Neural progenitor cell (in vitro differentiated cells): ENCODE results near the gene PRUNE2.

Source experiments
- CTCF ChIP-seq: fragments of 200-600 bp; sonication (generic); IDR thresholded peaks from 2 replicates; pipeline ENCODE4 v1.5.1; 2017; ENCODE audit warnings: antibody characterized with exemption, mild to moderate bottlenecking
- EZH2phosphoT487 ChIP-seq: fragments of 200-600 bp; sonication (generic); IDR thresholded peaks from 2 replicates; pipeline ENCODE4 v1.6.1; 2017; ENCODE audit warnings: antibody characterized with exemption

DNA sequence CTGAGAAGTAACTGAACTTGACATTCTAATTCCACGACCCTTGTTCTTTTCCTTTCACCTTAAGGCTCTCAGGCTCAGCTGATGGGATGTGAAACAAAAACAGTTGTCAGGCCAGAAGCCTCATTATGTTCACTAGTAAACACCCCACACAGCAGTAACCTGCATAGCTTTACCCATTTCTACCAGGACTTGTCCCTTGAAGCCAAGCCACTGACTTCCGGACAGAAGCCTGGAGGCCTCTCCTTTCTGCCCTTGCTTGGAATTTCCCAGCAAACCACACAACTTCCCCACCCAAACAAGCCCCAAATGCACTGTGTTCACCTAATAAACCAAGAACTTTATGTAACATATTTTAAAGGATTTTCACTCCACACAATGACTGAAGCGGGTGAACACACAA is 19.6 kb downstream of the PRUNE2 start:
- no peak for TF ChIP-seq CTCF
- no peak for TF ChIP-seq EZH2phosphoT487
